Measurements from ENCODE around the gene SSH2.
"Not testable (repeated sequence)": the region's sequence is repeated elsewhere in the genome, so short reads cannot be mapped to it uniquely, and the experiment has no call there.

DNA sequence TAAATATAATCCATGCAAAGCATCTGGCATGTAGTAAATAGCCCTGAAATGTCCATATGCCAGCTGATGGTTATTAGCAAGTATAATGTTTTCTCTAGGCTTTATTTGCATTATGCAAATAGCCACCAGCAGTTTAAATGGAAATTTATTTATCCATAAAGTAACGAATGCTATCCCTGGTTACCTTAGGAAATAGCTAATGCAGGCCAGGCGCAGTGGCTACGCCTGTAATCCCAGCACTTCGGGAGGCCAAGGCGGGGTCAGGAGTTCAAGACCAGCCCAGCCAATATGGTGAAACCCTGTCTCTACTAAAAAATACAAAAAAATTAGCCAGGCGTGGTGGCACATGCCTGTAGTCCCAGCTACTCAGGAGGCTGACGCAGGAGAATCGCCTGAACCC, 254.1 kb downstream of the SSH2 start:
- TF ChIP-seq EZH2 (IDR thresholded peaks at IDR 0.05); POLR2AphosphoS5 (IDR thresholded peaks at IDR 0.05; ENCODE audit: borderline replicate concordance, low read depth, low read length); FOXP2 (optimal IDR thresholded peaks at IDR 0.05; ENCODE audit: control extremely low read depth, extremely low read length, insufficient read depth): not testable (repeated sequence)
